Uterus (tissue), 2 donors: ENCODE measurements around the gene KRT23.

Experiments used
- POLR2A ChIP-seq, 2 donors: fragments of 450-650 bp; IDR thresholded peaks; one replicate each; pipeline ENCODE4 v1.6.1; 2016; ENCODE audit warnings: antibody characterized with exemption in 2 of 2, mild to moderate bottlenecking in 1 of 2, moderate library complexity in 1 of 2
- TF ChIP-seq, protein P1 (sequence below), 4 experiments: fragments of 200-600 bp in 2 of 4; fragments of 450-650 bp in 2 of 4; sonication (generic) in 2 of 4; IDR thresholded peaks; one replicate each; pipeline ENCODE4 v1.5.1; 2016 to 2019; ENCODE audit warnings: antibody characterized with exemption in 4 of 4, mild to moderate bottlenecking in 2 of 4, moderate library complexity in 1 of 4

DNA sequence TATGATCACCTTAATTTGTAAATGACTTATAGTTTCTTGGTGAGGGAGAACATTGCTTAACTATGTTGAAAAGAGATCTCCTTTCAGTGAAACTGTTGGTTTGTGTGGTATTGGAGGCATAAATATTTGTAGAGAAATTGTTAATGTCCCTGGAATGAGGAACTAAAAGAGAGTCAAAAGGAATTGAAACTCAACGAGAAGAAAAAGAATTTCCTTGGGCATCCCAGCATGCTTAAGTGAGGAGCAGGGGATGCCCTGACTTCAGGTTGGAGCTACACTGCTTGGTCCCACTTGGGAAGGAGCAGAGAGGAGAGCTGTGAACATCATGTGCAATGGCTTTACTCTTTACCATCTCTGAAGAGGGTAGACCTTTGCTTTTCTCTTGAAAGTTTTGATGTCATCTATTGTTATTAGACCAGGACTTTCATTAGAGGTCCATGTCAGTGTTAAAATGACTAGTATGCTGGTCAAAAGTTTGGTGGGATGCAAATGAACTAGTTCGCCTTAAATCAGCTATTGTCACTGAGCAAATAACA, 21.7 kb downstream of the KRT23 start:
- TF ChIP-seq, protein P1, sequence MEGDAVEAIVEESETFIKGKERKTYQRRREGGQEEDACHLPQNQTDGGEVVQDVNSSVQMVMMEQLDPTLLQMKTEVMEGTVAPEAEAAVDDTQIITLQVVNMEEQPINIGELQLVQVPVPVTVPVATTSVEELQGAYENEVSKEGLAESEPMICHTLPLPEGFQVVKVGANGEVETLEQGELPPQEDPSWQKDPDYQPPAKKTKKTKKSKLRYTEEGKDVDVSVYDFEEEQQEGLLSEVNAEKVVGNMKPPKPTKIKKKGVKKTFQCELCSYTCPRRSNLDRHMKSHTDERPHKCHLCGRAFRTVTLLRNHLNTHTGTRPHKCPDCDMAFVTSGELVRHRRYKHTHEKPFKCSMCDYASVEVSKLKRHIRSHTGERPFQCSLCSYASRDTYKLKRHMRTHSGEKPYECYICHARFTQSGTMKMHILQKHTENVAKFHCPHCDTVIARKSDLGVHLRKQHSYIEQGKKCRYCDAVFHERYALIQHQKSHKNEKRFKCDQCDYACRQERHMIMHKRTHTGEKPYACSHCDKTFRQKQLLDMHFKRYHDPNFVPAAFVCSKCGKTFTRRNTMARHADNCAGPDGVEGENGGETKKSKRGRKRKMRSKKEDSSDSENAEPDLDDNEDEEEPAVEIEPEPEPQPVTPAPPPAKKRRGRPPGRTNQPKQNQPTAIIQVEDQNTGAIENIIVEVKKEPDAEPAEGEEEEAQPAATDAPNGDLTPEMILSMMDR (IDR thresholded peaks at IDR 0.05): no peak
- no peak for TF ChIP-seq POLR2A (IDR thresholded peaks at IDR 0.05)
